K562 (cell line): Measurements from ENCODE around the gene CAV1. TPM values are rescaled to one million over a fixed set of nuclear protein-coding genes. Genes with fewer than 3 reads are reported as not detected.

Source experiments
- HDAC2 ChIP-seq: fragments of 450-650 bp; IDR thresholded peaks from 2 replicates; pipeline ENCODE4 v1.6.1; 2016; ENCODE audit warnings: mild to moderate bottlenecking
- HDGF ChIP-seq: fragments of 450-650 bp; IDR thresholded peaks from 2 replicates; pipeline ENCODE4 v1.6.1; 2016
- LEF1 ChIP-seq: fragments of 450-650 bp; IDR thresholded peaks from 2 replicates; pipeline ENCODE4 v1.6.1; 2016; ENCODE audit warnings: mild to moderate bottlenecking
- MCM3 ChIP-seq: fragments of 450-650 bp; IDR thresholded peaks from 2 replicates; pipeline ENCODE4 v1.6.1; 2016
- MLX ChIP-seq, 2 experiments: fragments of 450-650 bp in 1 of 2; sonication (generic) in 1 of 2; formaldehyde crosslinking; conservative IDR thresholded peaks; 2 replicates each; pipeline versions ENCODE4 v1.4.0 to v1.8.1; 2020 to 2022; ENCODE audit warnings: mild to moderate bottlenecking in 1 of 2, missing genetic modification reagents in 1 of 2
- MYC ChIP-seq, 2 experiments: fragments of 250-450 bp in 1 of 2; sonication (Bioruptor Pico) in 1 of 2; IDR thresholded peaks; 2 replicates each; pipeline versions ENCODE4 v1.5.1 to v1.6.1; 2012 to 2021; ENCODE audit warnings: low read depth in 2 of 2, borderline replicate concordance in 1 of 2, improper control_type of control experiment in 1 of 2, low read length in 1 of 2, mild to moderate bottlenecking in 1 of 2, moderate library complexity in 1 of 2
- NFE2 ChIP-seq: IDR thresholded peaks from 2 replicates; pipeline ENCODE4 v1.6.1; 2014; ENCODE audit warnings: antibody characterized with exemption, low read depth
- NR2F6 ChIP-seq: fragments of 450-650 bp; formaldehyde crosslinking; IDR thresholded peaks from 2 replicates; pipeline ENCODE4 v1.4.0; 2020; ENCODE audit warnings: mild to moderate bottlenecking
- SETDB1 ChIP-seq: IDR thresholded peaks from one replicate; pipeline ENCODE4 v1.6.1; 2012; ENCODE audit warnings: low read length, control low read depth, inconsistent platforms
- SIN3A ChIP-seq, 2 experiments: fragments of 150-350 bp in 1 of 2; IDR thresholded peaks; 2 replicates each; pipeline ENCODE4 v1.6.1; 2011 to 2016; ENCODE audit warnings: borderline replicate concordance in 2 of 2, low read depth in 2 of 2, low read length in 2 of 2, mild to moderate bottlenecking in 2 of 2, moderate library complexity in 2 of 2; ENCODE audit not compliant: control insufficient read depth in 1 of 2
- ZBTB40 ChIP-seq, 2 experiments: fragments of 450-650 bp in 1 of 2; sonication (generic) in 1 of 2; formaldehyde crosslinking in 1 of 2; IDR thresholded peaks; 2 replicates each; pipeline versions ENCODE4 v1.7.1 to v1.9.0; 2016 to 2022; ENCODE audit warnings: inconsistent platforms in 1 of 2, mild to moderate bottlenecking in 1 of 2, missing genetic modification reagents in 1 of 2
- ZC3H4 ChIP-seq: sonication (generic); formaldehyde crosslinking; IDR thresholded peaks from 2 replicates; pipeline ENCODE4 v1.9.0; 2021; ENCODE audit warnings: missing genetic modification reagents, borderline replicate concordance
- ZNF23 ChIP-seq: fragments of 250-450 bp; sonication (Bioruptor Pico); IDR thresholded peaks from 2 replicates; pipeline ENCODE4 v1.4.0; 2020; ENCODE audit warnings: mild to moderate bottlenecking
- ZNF444 ChIP-seq: fragments of 250-450 bp; sonication (Bioruptor Pico); IDR thresholded peaks from 2 replicates; pipeline ENCODE4 v1.4.0; 2020; ENCODE audit warnings: mild to moderate bottlenecking, moderate library complexity
- ZNF766 ChIP-seq: fragments of 200-800 bp; sonication (Bioruptor generic); conservative IDR thresholded peaks from 2 replicates; pipeline ENCODE4 v1.6.1; 2016; ENCODE audit warnings: missing genetic modification characterization, missing compliant biosample characterization
- polyA plus RNA-seq, 8 experiments: library from polyadenylated mRNA; depleted of rRNA in 4 of 8; stranded (reverse) in 5 of 8; unstranded in 3 of 8; fragments of >200 nt; fragmentation: Nextera tagmentation in 2 of 8; fragmentation: Illumina TruSeq in 1 of 8; extraction: Ambion mirVana in 2 of 8; extraction: Trizol in 1 of 8; gene quantifications; 2 replicates each; pipeline versions ENCODE4 v1.2.1 to v1.2.3, GENCODE V29; 2011 to 2014; ENCODE audit warnings: inconsistent platforms in 1 of 8, missing spikeins in 1 of 8
- total RNA-seq, 7 experiments: library from RNA; depleted of rRNA in 6 of 7; stranded (reverse); fragments of >200 nt in 6 of 7; fragmentation: Illumina TruSeq in 2 of 7; extraction: Trizol in 2 of 7; gene quantifications; 2 replicates each; pipeline versions ENCODE4 v1.2.1 to v1.2.3, GENCODE V29; 2011 to 2021; ENCODE audit warnings: low replicate concordance in 1 of 7
- TF ChIP-seq, protein P1 (sequence below): fragments of 450-650 bp; formaldehyde crosslinking; IDR thresholded peaks from 2 replicates; pipeline ENCODE4 v1.4.0; 2020; ENCODE audit warnings: mild to moderate bottlenecking, moderate library complexity

Gene CAV1
- total and polyA plus RNA-seq, 9 of the 15 experiments (the other 6 are each of a cell fraction or from before 2014, with no cell fraction given): 0.08 to 1.5 (median 0.63) TPM

- TF ChIP-seq ZBTB40 (IDR thresholded peaks at IDR 0.05) (peak; percentile 73), ZBTB40 (CRISPR knock-in tag; IDR thresholded peaks at IDR 0.05) (no peak), SETDB1 (no peak), ZNF766 (CRISPR knock-in tag) (peak; percentile 42; the same call in 1 of the 2 replicates), ZC3H4 (CRISPR knock-in tag) (no peak), NFE2 (no peak), NR2F6 (CRISPR knock-in tag) (no peak), HDAC2 (peak; percentile 56; the same call in 1 of the 2 replicates), MYC (IDR thresholded peaks at IDR 0.05; ENCODE audit: low read depth, low read length) (peak; percentile 97), MYC (CRISPR knock-in tag; IDR thresholded peaks at IDR 0.05; ENCODE audit: borderline replicate concordance, low read depth) (peak; percentile 92), MCM3 (no peak), ZNF444 (CRISPR knock-in tag) (no peak), MLX (CRISPR knock-in tag; conservative IDR thresholded peaks at IDR 0.05) (no peak), ZNF23 (CRISPR knock-in tag) (no peak), LEF1 (no peak), SIN3A (IDR thresholded peaks at IDR 0.05; ENCODE audit: borderline replicate concordance in 2 of 2, control insufficient read depth in 1 of 2, low read depth in 2 of 2, low read length in 2 of 2) (no peak; a peak in 1 of 4 replicates), HDGF (no peak)
- TF ChIP-seq, protein P1, sequence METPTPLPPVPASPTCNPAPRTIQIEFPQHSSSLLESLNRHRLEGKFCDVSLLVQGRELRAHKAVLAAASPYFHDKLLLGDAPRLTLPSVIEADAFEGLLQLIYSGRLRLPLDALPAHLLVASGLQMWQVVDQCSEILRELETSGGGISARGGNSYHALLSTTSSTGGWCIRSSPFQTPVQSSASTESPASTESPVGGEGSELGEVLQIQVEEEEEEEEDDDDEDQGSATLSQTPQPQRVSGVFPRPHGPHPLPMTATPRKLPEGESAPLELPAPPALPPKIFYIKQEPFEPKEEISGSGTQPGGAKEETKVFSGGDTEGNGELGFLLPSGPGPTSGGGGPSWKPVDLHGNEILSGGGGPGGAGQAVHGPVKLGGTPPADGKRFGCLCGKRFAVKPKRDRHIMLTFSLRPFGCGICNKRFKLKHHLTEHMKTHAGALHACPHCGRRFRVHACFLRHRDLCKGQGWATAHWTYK (CRISPR knock-in tag): 0 out of 2 replicates have a peak, but pooled peaks have one; percentile 67
Measured at GRCh38 chr7:116511552-116512519, 13.0 kb upstream of the CAV1 start (continued).
